HUES64 (cell line): ENCODE measurements around the gene RAB26.

ENCODE experiments used
- H3K27ac ChIP-seq: 2 replicates; pipeline ENCODE4 v1.7.0; 2013; ENCODE audit warnings: low read depth, low read length, inconsistent platforms
- H3K27me3 ChIP-seq: 2 replicates; pipeline ENCODE4 v1.6.1; 2013; ENCODE audit warnings: mild to moderate bottlenecking, low read length; ENCODE audit not compliant: insufficient read depth
- H3K36me3 ChIP-seq: 2 replicates; pipeline ENCODE4 v1.6.1; 2013; ENCODE audit warnings: mild to moderate bottlenecking, low read length; ENCODE audit not compliant: insufficient read depth
- H3K4me1 ChIP-seq: 2 replicates; pipeline ENCODE4 v1.6.1; 2013; ENCODE audit warnings: mild to moderate bottlenecking, low read length, moderate library complexity; ENCODE audit not compliant: insufficient read depth
- H3K4me3 ChIP-seq: 2 replicates; pipeline ENCODE4 v1.5.1; 2013; ENCODE audit warnings: mild to moderate bottlenecking, low read length, moderate library complexity
- H3K9ac ChIP-seq: 2 replicates; pipeline ENCODE4 v1.6.1; 2013; ENCODE audit warnings: mild to moderate bottlenecking, low read depth, low read length
- H3K9me3 ChIP-seq: 2 replicates; pipeline ENCODE4 v1.6.1; 2013; ENCODE audit warnings: low read depth, low read length; ENCODE audit not compliant: insufficient read depth
- WGBS: fragments of 150-250, 120-280 bp; methylation state at CpG from one replicate; pipeline ENCODE4 v1.1.7; 2013; ENCODE audit warnings: missing lambda C conversion rate; 5-methylcytosine and 5-hydroxymethylcytosine counted together

The RAB26 gene

GRCh38 chr16:2177561-2177960, 29.1 kb downstream of the RAB26 start:
- Histone ChIP-seq H3K4me1 (no peaks in the 10 kb centered on the region), H3K27me3 (no peaks in the 10 kb centered on the region), H3K4me3 (no peak overlapping the region), H3K36me3 (peaks cover 44% of the 10 kb centered on the region), H3K27ac (no peak overlapping the region), H3K9ac (no peak overlapping the region), H3K9me3 (no peaks in the 10 kb centered on the region)
- 98% methylated on average over 20 of the region's 20 CpGs for WGBS

DNA sequence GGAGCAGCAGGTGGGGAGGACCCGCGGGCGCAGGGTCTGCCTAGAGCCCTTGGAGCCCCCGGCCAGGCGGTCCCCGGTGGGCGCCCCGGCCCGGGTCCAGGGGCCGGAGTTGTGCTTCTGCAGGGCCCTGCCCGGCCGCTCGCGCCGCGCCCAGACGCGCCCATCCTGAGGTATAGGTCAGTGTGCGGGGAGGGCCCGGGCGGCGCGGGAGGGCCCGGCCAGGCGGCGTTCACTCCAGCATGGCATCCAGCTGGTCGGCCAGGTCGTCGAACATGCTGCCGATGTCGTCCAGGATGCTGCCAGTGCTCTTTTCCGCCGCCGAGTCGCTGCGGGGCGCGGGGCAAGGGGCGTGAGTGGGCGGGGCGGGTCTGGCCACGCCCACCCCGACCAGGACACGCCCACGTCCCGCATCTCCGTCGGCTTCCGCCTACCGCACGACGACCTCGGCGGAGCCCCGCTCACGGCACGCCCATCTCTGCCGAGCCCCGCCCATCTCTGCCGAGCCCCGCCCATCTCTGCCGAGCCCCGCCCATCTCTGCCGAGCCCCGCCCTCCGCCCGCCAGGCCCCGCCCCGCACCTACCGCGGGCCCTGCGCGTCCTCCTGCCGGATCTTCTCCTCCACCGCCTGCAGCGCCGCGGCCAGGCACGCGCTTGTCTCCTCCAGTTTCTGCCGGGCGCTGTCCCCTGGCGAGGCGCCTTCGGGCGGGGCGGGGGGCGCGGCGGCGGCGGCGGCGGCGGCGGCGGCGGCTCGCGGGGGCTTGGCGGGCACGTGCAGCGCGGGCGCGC, 30.1 kb downstream of the RAB26 start:
- WGBS = 79% methylated on average over 105 of the region's 106 CpGs
- no peak overlapping the region for H3K4me3 ChIP-seq
- H3K4me1 ChIP-seq = no peaks in the 10 kb centered on the region
- no peaks in the 10 kb centered on the region for H3K27me3 ChIP-seq
- no peaks in the 10 kb centered on the region for H3K9me3 ChIP-seq
- H3K27ac ChIP-seq = no peak overlapping the region
- peaks cover 35% of the 10 kb centered on the region for H3K36me3 ChIP-seq
- no peak overlapping the region for H3K9ac ChIP-seq

DNA sequence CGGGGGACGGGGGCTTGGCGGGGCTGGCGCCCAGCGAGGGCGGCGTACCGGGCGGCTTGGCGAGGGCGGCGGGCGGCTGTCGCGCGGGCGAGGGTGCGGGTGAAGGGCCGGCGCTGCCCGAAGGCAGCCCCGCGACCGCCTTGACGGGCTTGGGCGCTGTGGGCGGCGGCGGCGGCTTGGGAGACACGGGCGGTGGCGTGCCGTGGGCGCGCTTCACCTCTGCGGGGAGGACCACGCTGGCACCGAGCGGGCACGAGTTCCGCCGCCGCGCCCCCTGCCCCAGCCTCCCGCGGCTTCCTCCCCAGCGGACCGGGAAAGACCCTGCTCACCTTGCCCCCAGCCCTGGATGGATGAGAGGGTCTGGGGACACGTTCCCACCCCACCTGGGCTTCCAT, 30.7 kb downstream of the RAB26 start:
- H3K36me3 ChIP-seq = peaks cover 31% of the 10 kb centered on the region
- H3K4me3 ChIP-seq = no peak overlapping the region
- no peak overlapping the region for H3K27ac ChIP-seq
- no peaks in the 10 kb centered on the region for H3K4me1 ChIP-seq
- H3K27me3 ChIP-seq = no peaks in the 10 kb centered on the region
- H3K9ac ChIP-seq = no peak overlapping the region
- WGBS = 97% methylated on average over 50 of the region's 50 CpGs
- H3K9me3 ChIP-seq = no peaks in the 10 kb centered on the region

GRCh38 chr16:2179576-2179975, 31.2 kb downstream of the RAB26 start:
- Histone ChIP-seq H3K4me3 (no peak overlapping the region), H3K9me3 (no peaks in the 10 kb centered on the region), H3K9ac (no peak overlapping the region), H3K36me3 (peaks cover 26% of the 10 kb centered on the region), H3K27ac (no peak overlapping the region), H3K4me1 (no peaks in the 10 kb centered on the region), H3K27me3 (no peaks in the 10 kb centered on the region)
- 96% methylated on average over 31 of the region's 31 CpGs for WGBS

GRCh38 chr16:2180461-2180860, 32.0 kb downstream of the RAB26 start:
- Histone ChIP-seq H3K4me1 (no peaks in the 10 kb centered on the region), H3K36me3 (peaks cover 17% of the 10 kb centered on the region), H3K27ac (no peak overlapping the region), H3K4me3 (no peak overlapping the region), H3K9me3 (no peaks in the 10 kb centered on the region), H3K9ac (no peak overlapping the region), H3K27me3 (no peaks in the 10 kb centered on the region)
- 95% methylated on average over 43 of the region's 43 CpGs for WGBS

DNA sequence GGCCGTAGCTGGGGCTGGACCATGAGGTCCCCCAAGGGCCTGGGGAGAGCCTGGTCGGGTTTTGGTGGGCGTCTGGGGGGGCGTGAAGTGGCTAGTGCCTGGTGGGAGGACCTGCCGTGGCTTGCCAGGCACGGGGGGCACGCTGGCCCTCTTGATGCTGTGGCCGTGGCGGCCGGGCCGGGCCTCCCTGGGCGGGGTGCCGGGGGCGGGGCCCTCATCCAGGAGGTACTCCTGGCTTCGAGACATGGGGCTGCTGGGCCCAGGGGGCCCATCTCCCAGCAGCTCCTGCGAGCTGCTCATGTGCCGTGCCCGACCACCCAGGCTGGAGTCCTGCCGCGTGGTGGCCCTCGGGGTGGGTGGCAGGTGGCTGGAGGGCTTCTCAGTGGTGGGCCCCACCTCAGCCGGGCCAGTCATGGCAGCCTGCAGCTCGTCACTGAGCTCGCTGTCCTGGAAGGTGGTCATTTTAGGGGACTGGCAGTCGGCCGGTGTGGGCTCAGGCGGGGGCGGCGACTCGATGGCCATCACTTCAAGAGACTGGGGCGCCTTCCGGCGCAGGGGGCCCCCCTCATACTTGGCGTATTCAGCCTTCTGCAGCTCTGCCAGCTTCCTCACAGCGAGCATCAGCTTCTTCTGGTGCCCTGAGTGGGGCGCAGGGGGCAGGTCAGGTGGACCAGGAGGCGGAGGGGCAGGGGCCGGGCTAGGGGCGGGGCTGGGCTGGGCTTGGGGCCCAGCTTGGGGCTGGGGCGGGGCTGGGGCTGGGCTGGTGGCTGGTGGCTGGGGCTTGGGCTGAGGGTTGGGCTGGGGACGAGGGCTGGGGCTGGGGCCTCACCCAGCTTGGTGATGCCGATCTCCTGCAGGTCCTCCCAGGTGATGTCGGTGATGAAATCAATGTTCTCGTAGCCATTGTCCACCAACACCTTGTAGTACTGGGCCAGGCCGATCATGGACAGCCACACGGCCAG, 32.8 kb downstream of the RAB26 start:
- Histone ChIP-seq H3K27me3 (no peaks in the 10 kb centered on the region), H3K4me3 (no peak overlapping the region), H3K9me3 (no peaks in the 10 kb centered on the region), H3K9ac (no peak overlapping the region), H3K27ac (no peak overlapping the region), H3K4me1 (no peaks in the 10 kb centered on the region), H3K36me3 (peaks cover 10% of the 10 kb centered on the region)
- whole genome bisulfite sequencing = 91% methylated on average over 46 of the region's 46 CpGs

- Histone ChIP-seq H3K36me3 (peaks cover 4% of the 10 kb centered on the region; the same call in 1 of the 2 replicates), H3K4me3 (no peak overlapping the region), H3K27ac (no peak overlapping the region), H3K27me3 (no peaks in the 10 kb centered on the region), H3K9ac (no peak overlapping the region), H3K9me3 (no peaks in the 10 kb centered on the region), H3K4me1 (no peaks in the 10 kb centered on the region)
- WGBS = 96% methylated on average over 20 of the region's 20 CpGs
Observed at GRCh38 chr16:2181952-2182351, 33.5 kb downstream of the RAB26 start.

DNA sequence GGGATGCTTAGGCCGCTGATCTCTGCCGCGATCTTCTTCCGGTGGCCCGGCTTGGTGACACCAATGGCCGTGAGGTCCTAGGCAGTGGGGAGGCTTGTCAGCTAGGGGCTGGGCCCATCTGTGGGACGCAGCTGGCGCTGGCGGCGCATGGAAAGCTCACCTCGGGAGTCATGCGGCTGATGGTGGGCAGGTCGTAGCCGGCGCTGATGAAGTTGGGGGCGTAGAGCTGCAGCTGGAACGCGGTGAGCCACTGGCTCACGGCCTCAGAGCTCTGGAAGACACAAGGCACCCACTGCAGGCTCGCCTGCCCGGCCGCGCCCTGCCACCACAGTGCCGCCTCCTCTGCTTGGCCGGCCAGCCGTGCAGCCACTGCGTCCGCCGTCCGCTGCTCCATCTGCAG, 35.2 kb downstream of the RAB26 start:
- Histone ChIP-seq H3K27me3 (no peaks in the 10 kb centered on the region), H3K4me3 (no peak overlapping the region), H3K4me1 (no peaks in the 10 kb centered on the region), H3K36me3 (no peaks in the 10 kb centered on the region), H3K27ac (no peak overlapping the region), H3K9ac (no peak overlapping the region), H3K9me3 (no peaks in the 10 kb centered on the region)
- 95% methylated on average over 30 of the region's 30 CpGs for WGBS

DNA sequence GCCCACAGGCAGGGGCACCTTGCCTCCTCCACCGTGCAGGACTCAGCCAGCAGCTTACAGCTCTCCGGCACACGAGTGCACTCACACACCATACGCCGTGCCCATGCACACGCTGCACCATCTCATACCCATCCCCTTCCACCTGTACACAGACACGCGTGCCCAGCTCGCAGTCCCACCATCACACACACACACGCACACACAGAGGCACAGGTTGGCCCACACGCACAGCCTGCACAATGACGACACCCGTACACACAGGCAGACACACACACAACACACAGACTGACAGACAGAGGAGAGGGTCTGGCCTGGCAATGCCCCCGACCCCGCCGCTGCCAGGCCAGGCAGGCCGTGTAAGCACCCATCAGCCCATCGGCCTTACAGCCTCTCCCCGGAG, 35.9 kb downstream of the RAB26 start:
- no peaks in the 10 kb centered on the region for H3K9me3 ChIP-seq
- H3K9ac ChIP-seq = no peak overlapping the region
- H3K4me3 ChIP-seq = no peak overlapping the region
- no peaks in the 10 kb centered on the region for H3K36me3 ChIP-seq
- H3K4me1 ChIP-seq = no peaks in the 10 kb centered on the region
- H3K27me3 ChIP-seq = no peaks in the 10 kb centered on the region
- H3K27ac ChIP-seq = no peak overlapping the region
- 94% methylated on average over 19 of the region's 19 CpGs for WGBS

GRCh38 chr16:2184962-2185361, 36.5 kb downstream of the RAB26 start:
- Histone ChIP-seq H3K9ac (no peak overlapping the region), H3K27ac (no peak overlapping the region), H3K4me1 (no peaks in the 10 kb centered on the region), H3K27me3 (no peaks in the 10 kb centered on the region), H3K4me3 (no peak overlapping the region), H3K36me3 (no peaks in the 10 kb centered on the region), H3K9me3 (no peaks in the 10 kb centered on the region)
- 93% methylated on average over 20 of the region's 20 CpGs for WGBS

- Histone ChIP-seq H3K4me1 (no peaks in the 10 kb centered on the region), H3K36me3 (no peaks in the 10 kb centered on the region), H3K9ac (no peak overlapping the region), H3K27ac (no peak overlapping the region), H3K9me3 (no peaks in the 10 kb centered on the region), H3K4me3 (no peak overlapping the region), H3K27me3 (no peaks in the 10 kb centered on the region)
- WGBS = 93% methylated on average over 13 of the region's 13 CpGs
Observed at GRCh38 chr16:2186064-2186463, 37.6 kb downstream of the RAB26 start.
